Measurements from ENCODE around the gene SHISA9. TPM values are rescaled to one million over a fixed set of nuclear protein-coding genes. Genes with fewer than 3 reads are reported as not detected.

The SHISA9 gene
- total and polyA plus RNA-seq, 4 donors = under 0.01 to 0.08 (median 0.07) TPM; not detected in 1

GRCh38 chr16:13113741-13114140, 212.3 kb downstream of the SHISA9 start (continued):
- no peak for TF ChIP-seq HNF4G (IDR thresholded peaks at IDR 0.05)
- TF ChIP-seq CTCF (IDR thresholded peaks at IDR 0.05; ENCODE audit: low read depth, low read length, missing input control) = no peak
- no peak for TF ChIP-seq NR2F2 (IDR thresholded peaks at IDR 0.05)

GRCh38 chr16:13118091-13118490, 216.7 kb downstream of the SHISA9 start:
- WGBS = 94% methylated on average over 5 of the region's 5 CpGs
- TF ChIP-seq HNF4A (conservative IDR thresholded peaks at IDR 0.05) (no peak), NR2F2 (IDR thresholded peaks at IDR 0.05) (no peak), YY1 (IDR thresholded peaks at IDR 0.05) (no peak), ATF3 (IDR thresholded peaks at IDR 0.05) (no peak), MAX (IDR thresholded peaks at IDR 0.05) (no peak), ZBTB33 (IDR thresholded peaks at IDR 0.05) (no peak), REST (IDR thresholded peaks at IDR 0.05) (no peak), EGR1 (IDR thresholded peaks at IDR 0.05; ENCODE audit: low read depth in 2 of 2) (no peak)
- no peak for DNase-seq (ENCODE audit: low spot score)

GRCh38 chr16:13120091-13120490, 218.7 kb downstream of the SHISA9 start:
- Histone ChIP-seq H3K4me3 (ENCODE audit: low read depth in 1 of 3, low read length in 3 of 3) (no peak overlapping the region), H3K9me3 (ENCODE audit: control insufficient read depth in 4 of 4, low read length in 3 of 4) (no peaks in the 10 kb centered on the region), H3K9ac (ENCODE audit: low read depth in 1 of 2, low read length in 2 of 2) (no peak overlapping the region), H3K36me3 (ENCODE audit: control insufficient read depth in 4 of 4, insufficient read depth in 3 of 4, low read depth in 1 of 4, low read length in 3 of 4) (no peaks in the 10 kb centered on the region), H3K27me3 (ENCODE audit: control insufficient read depth in 4 of 4, insufficient read depth in 4 of 4, low read length in 3 of 4) (no peaks in the 10 kb centered on the region), H3K27ac (ENCODE audit: low read depth in 1 of 2, low read length in 2 of 2) (no peak overlapping the region), H3K4me1 (ENCODE audit: control insufficient read depth in 4 of 4, insufficient read depth in 4 of 4, low read length in 3 of 4) (no peaks in the 10 kb centered on the region)
- no peak for DNase-seq (ENCODE audit: low spot score)
- WGBS = 62% methylated on average over 6 of the region's 6 CpGs
- no peak for TF ChIP-seq REST (IDR thresholded peaks at IDR 0.05)
- no peak for TF ChIP-seq RXRA (IDR thresholded peaks at IDR 0.05)
- no peak for TF ChIP-seq TAF1 (conservative IDR thresholded peaks at IDR 0.05)
- no peak for TF ChIP-seq RAD21 (IDR thresholded peaks at IDR 0.05)
- TF ChIP-seq GABPA (IDR thresholded peaks at IDR 0.05 in 1 of 2, conservative IDR thresholded peaks at IDR 0.05 in 1 of 2) = no peak
- no peak for TF ChIP-seq FOXA1 (IDR thresholded peaks at IDR 0.05)
- no peak for TF ChIP-seq CTCF (IDR thresholded peaks at IDR 0.05; ENCODE audit: low read depth, low read length, missing input control)
- no peak for TF ChIP-seq MAX (IDR thresholded peaks at IDR 0.05)

More at GRCh38 chr16:13118091-13118490, 216.7 kb downstream of the SHISA9 start:
- Histone ChIP-seq H3K9me3 (ENCODE audit: control insufficient read depth in 4 of 4, low read length in 3 of 4) (no peaks in the 10 kb centered on the region), H3K27me3 (ENCODE audit: control insufficient read depth in 4 of 4, insufficient read depth in 4 of 4, low read length in 3 of 4) (no peaks in the 10 kb centered on the region), H3K4me1 (ENCODE audit: control insufficient read depth in 4 of 4, insufficient read depth in 4 of 4, low read length in 3 of 4) (no peaks in the 10 kb centered on the region), H3K27ac (ENCODE audit: low read depth in 1 of 2, low read length in 2 of 2) (no peak overlapping the region), H3K4me3 (ENCODE audit: low read depth in 1 of 3, low read length in 3 of 3) (no peak overlapping the region), H3K9ac (ENCODE audit: low read depth in 1 of 2, low read length in 2 of 2) (no peak overlapping the region), H3K36me3 (ENCODE audit: control insufficient read depth in 4 of 4, insufficient read depth in 3 of 4, low read depth in 1 of 4, low read length in 3 of 4) (no peaks in the 10 kb centered on the region)
